Measurements from ENCODE around the gene HNRNPUL1. TPM values are rescaled to one million over a fixed set of nuclear protein-coding genes. Genes with fewer than 3 reads are reported as not detected.

The HNRNPUL1 gene
- total and polyA plus RNA-seq, 2 of the 8 experiments (the other 6 are each of a cell fraction or from before 2014, with no cell fraction given): 99.5 to 264 TPM

- TF ChIP-seq MAFK (IDR thresholded peaks at IDR 0.05; ENCODE audit: low read depth, low read length): no peak
- no peak for TF ChIP-seq JUND (IDR thresholded peaks at IDR 0.05; ENCODE audit: low read length)
- no peak for TF ChIP-seq SP1 (IDR thresholded peaks at IDR 0.05; ENCODE audit: low read depth, low read length)
- no peak for TF ChIP-seq SRF (IDR thresholded peaks at IDR 0.05; ENCODE audit: low read depth, low read length)
- no peak for TF ChIP-seq CHD2 (IDR thresholded peaks at IDR 0.05; ENCODE audit: low read length)
- no peak for TF ChIP-seq MAX (IDR thresholded peaks at IDR 0.05)
- TF ChIP-seq CHD1 (IDR thresholded peaks at IDR 0.05; ENCODE audit: low read depth, low read length): no peak
- TF ChIP-seq EP300 (IDR thresholded peaks at IDR 0.05; ENCODE audit: borderline replicate concordance in 1 of 2, low read depth in 2 of 2, low read length in 2 of 2): no peak
- no peak for TF ChIP-seq SP4 (IDR thresholded peaks at IDR 0.05; ENCODE audit: low read length)
- TF ChIP-seq BACH1 (IDR thresholded peaks at IDR 0.05; ENCODE audit: low read length): peak; percentile 47
- no peak for TF ChIP-seq FOSL1 (IDR thresholded peaks at IDR 0.05; ENCODE audit: insufficient read depth, low read depth, low read length)
- TF ChIP-seq TAF1 (IDR thresholded peaks at IDR 0.05; ENCODE audit: low read depth, low read length): 0 out of 2 replicates have a peak, but pooled peaks have one; percentile 3
- TF ChIP-seq SP2 (IDR thresholded peaks at IDR 0.05; ENCODE audit: low read length): no peak
- TF ChIP-seq TBP (IDR thresholded peaks at IDR 0.05; ENCODE audit: low read depth, low read length): no peak; the same call in 1 of the 2 replicates
- no peak for TF ChIP-seq TAF7 (optimal IDR thresholded peaks at IDR 0.05; ENCODE audit: borderline replicate concordance, low read depth, low read length)
- no peak for TF ChIP-seq NANOG (IDR thresholded peaks at IDR 0.05; ENCODE audit: insufficient read depth, low read depth, low read length, poor library complexity, severe bottlenecking)
- no peak for TF ChIP-seq TEAD4 (IDR thresholded peaks at IDR 0.05; ENCODE audit: low read depth, low read length)
- TF ChIP-seq CTCF (IDR thresholded peaks at IDR 0.05; ENCODE audit: control extremely low read depth in 1 of 3, insufficient read depth in 1 of 3, low read depth in 1 of 3, low read length in 3 of 3): no peak
- no peak for TF ChIP-seq NRF1 (IDR thresholded peaks at IDR 0.05; ENCODE audit: low read depth, low read length)
- no peak for TF ChIP-seq CTBP2 (IDR thresholded peaks at IDR 0.05; ENCODE audit: borderline replicate concordance, insufficient read depth, insufficient read length, low read length)
- no peak for TF ChIP-seq YY1 (IDR thresholded peaks at IDR 0.05; ENCODE audit: low read depth, low read length)
- no peak for TF ChIP-seq EGR1 (IDR thresholded peaks at IDR 0.05; ENCODE audit: borderline replicate concordance, low read depth, low read length)
These were observed 88.1 kb downstream of the HNRNPUL1 start (continued) for GRCh38 chr19:41352279-41352608.
